K562 (cell line): ENCODE measurements around the gene FIGNL1. TPM values are rescaled to one million over a fixed set of nuclear protein-coding genes. Genes with fewer than 3 reads are reported as not detected.

Experiments used
- ATAC-seq: fragments of 200-7000 bp; cut with Tn5 transposase; 3 replicates; pipeline ENCODE4 v1.9.1; 2020; ENCODE audit warnings: moderate library complexity
- BruUV-seq: library from RNA; stranded (reverse); fragments of 400-500 nt; replicated peaks from 2 replicates; lab custom pipeline; 2021; lab: Mats Ljungman, UMichigan
- CTCF ChIA-PET: fragments of 300-600 bp; formaldehyde crosslinking; extraction: SDS; loops from one replicate; lab custom pipeline; 2021; ENCODE audit warnings: low intra/inter-chr PET ratio; lab: Yijun Ruan, JAX
- POLR2A ChIA-PET: fragments of 300-600, 350-650 bp; sonication (Branson Sonifier 250); formaldehyde crosslinking; extraction: SDS; loops from one replicate; lab custom pipeline; 2021; ENCODE audit warnings: antibody characterized with exemption, inconsistent platforms; lab: Yijun Ruan, JAX
- DNase-seq, 4 experiments: peaks; one replicate each; pipeline versions ENCODE4 v3.0.0 to v3.0.0-alpha.2; 2011 to 2018; ENCODE audit warnings: low spot score in 3 of 4, mixed read lengths in 3 of 4; ENCODE audit errors: extremely low read depth in 1 of 4
- FAIRE-seq: peaks from 2 replicates; lab custom pipeline; 2011; peaks lifted over from hg19 to GRCh38; lab: Jason Lieb, UNC
- H2AFZ ChIP-seq: 2 replicates; pipeline ENCODE4 v1.6.0; 2011; ENCODE audit warnings: low read depth, low read length, control low read depth, inconsistent platforms
- H3K27ac ChIP-seq: fragments of 200-600 bp; 3 replicates; pipeline ENCODE4 v1.8.0; 2011; ENCODE audit warnings: low read depth, mild to moderate bottlenecking, control low read depth, inconsistent platforms, low read length, moderate library complexity, mixed read lengths; ENCODE audit errors: extremely low read depth
- H3K27me3 ChIP-seq, 2 experiments: fragments of 300-600 bp in 1 of 2; 2 replicates in 1 of 2; 3 replicates in 1 of 2; pipeline versions ENCODE4 v1.6.0 to v1.8.0; 2011; ENCODE audit warnings: inconsistent platforms in 2 of 2, low read length in 2 of 2, mild to moderate bottlenecking in 1 of 2, mixed read lengths in 1 of 2, moderate library complexity in 1 of 2; ENCODE audit not compliant: control insufficient read depth in 2 of 2, insufficient read depth in 2 of 2
- H3K36me3 ChIP-seq: fragments of 300-600 bp; 3 replicates; pipeline ENCODE4 v1.8.0; 2011; ENCODE audit warnings: mild to moderate bottlenecking, low read length, inconsistent platforms; ENCODE audit not compliant: control insufficient read depth, insufficient read depth
- H3K4me1 ChIP-seq, 2 experiments: fragments of 200-600 bp in 1 of 2; replicated peaks in 1 of 2; 2 replicates in 1 of 2; 3 replicates in 1 of 2; pipeline versions ENCODE4 v1.5.1 to v1.8.0; 2011; ENCODE audit warnings: inconsistent platforms in 2 of 2, low read length in 2 of 2, mild to moderate bottlenecking in 1 of 2, mixed read lengths in 1 of 2, moderate library complexity in 1 of 2; ENCODE audit not compliant: control insufficient read depth in 2 of 2, insufficient read depth in 2 of 2
- H3K4me2 ChIP-seq: 2 replicates; pipeline ENCODE4 v1.6.1; 2011; ENCODE audit warnings: low read length, control low read depth, inconsistent platforms, mixed read lengths; ENCODE audit not compliant: insufficient read depth
- H3K4me3 ChIP-seq: fragments of 200-600 bp; sonication (generic), shearing (Covaris generic); 2 replicates; pipeline ENCODE4 v1.5.1; 2016; ENCODE audit warnings: control low read depth, inconsistent platforms
- H3K79me2 ChIP-seq: fragments of 200-600 bp; 3 replicates; pipeline ENCODE4 v1.8.0; 2011; ENCODE audit warnings: low read length, inconsistent platforms; ENCODE audit not compliant: control insufficient read depth, insufficient read depth
- H3K9ac ChIP-seq, 2 experiments: 2 replicates each; pipeline versions ENCODE4 v1.6.0 to v1.6.1; 2011; ENCODE audit warnings: low read depth in 2 of 2, low read length in 2 of 2, control low read depth in 1 of 2, inconsistent platforms in 1 of 2, mild to moderate bottlenecking in 1 of 2, mixed read lengths in 1 of 2; ENCODE audit not compliant: insufficient read depth in 1 of 2
- H3K9me1 ChIP-seq: one replicate; pipeline ENCODE4 v1.6.0; 2011; ENCODE audit warnings: inconsistent platforms, mild to moderate bottlenecking, low read length, moderate library complexity; ENCODE audit not compliant: control insufficient read depth, insufficient read depth
- H3K9me3 ChIP-seq: replicated peaks from 2 replicates; pipeline ENCODE4 v1.5.1; 2011; ENCODE audit warnings: low read depth, low read length, inconsistent platforms; ENCODE audit not compliant: control insufficient read depth, insufficient read depth
- H4K20me1 ChIP-seq: replicated peaks from 2 replicates; pipeline ENCODE4 v1.6.1; 2011; ENCODE audit warnings: low read length, inconsistent platforms, mixed read lengths; ENCODE audit not compliant: control insufficient read depth, insufficient read depth
- EZH2 ChIP-seq: IDR thresholded peaks from 2 replicates; pipeline ENCODE4 v1.6.1; 2012; ENCODE audit warnings: low read depth, mild to moderate bottlenecking, inconsistent platforms, low read length, borderline replicate concordance
- TCF3 ChIP-seq: sonication (generic); formaldehyde crosslinking; IDR thresholded peaks from 2 replicates; pipeline ENCODE4 v1.4.0; 2020; ENCODE audit warnings: mild to moderate bottlenecking, missing genetic modification reagents
- TCF7L2 ChIP-seq: fragments of 150-350 bp; IDR thresholded peaks from 2 replicates; pipeline ENCODE4 v1.6.1; 2016; ENCODE audit warnings: low read depth, mild to moderate bottlenecking, low read length, moderate library complexity
- TEAD4 ChIP-seq, 2 experiments: sonication (generic) in 1 of 2; formaldehyde crosslinking in 1 of 2; IDR thresholded peaks; 2 replicates each; pipeline versions ENCODE4 v1.6.1 to v1.8.0; 2012 to 2022; ENCODE audit warnings: borderline replicate concordance in 1 of 2, inconsistent platforms in 1 of 2, low read length in 1 of 2, mild to moderate bottlenecking in 1 of 2, missing genetic modification reagents in 1 of 2
- ZNF133 ChIP-seq: fragments of 250-450 bp; sonication (Bioruptor Pico); IDR thresholded peaks from 2 replicates; pipeline ENCODE4 v1.4.0; 2020; ENCODE audit warnings: mild to moderate bottlenecking
- WGBS: fragments of 100-300 bp; shearing (Covaris generic); methylation state at CpG from one replicate; pipeline ENCODE4 v1.1.6; 2016; ENCODE audit warnings: low coverage, mixed read lengths; ENCODE audit not compliant: insufficient coverage; ENCODE audit errors: missing lambda C conversion rate; 5-methylcytosine and 5-hydroxymethylcytosine counted together
- in situ Hi-C: fragments of 300-500 bp; cut with MboI; formaldehyde crosslinking; loops from 4 replicates; pipeline ENCODE4 v1.15.0; 2018; ENCODE audit warnings: inconsistent platforms, mixed read lengths
- intact Hi-C: fragments of 100-400 bp; cut with micrococcal nuclease; formaldehyde crosslinking; loops from 2 replicates; pipeline ENCODE4 v1.14.2; 2022
- polyA plus RNA-seq, 8 experiments: library from polyadenylated mRNA; depleted of rRNA in 4 of 8; stranded (reverse) in 5 of 8; unstranded in 3 of 8; fragments of >200 nt; fragmentation: Nextera tagmentation in 2 of 8; fragmentation: Illumina TruSeq in 1 of 8; extraction: Ambion mirVana in 2 of 8; extraction: Trizol in 1 of 8; gene quantifications; 2 replicates each; pipeline versions ENCODE4 v1.2.1 to v1.2.3, GENCODE V29; 2011 to 2014; ENCODE audit warnings: inconsistent platforms in 1 of 8, missing spikeins in 1 of 8
- total RNA-seq, 7 experiments: library from RNA; depleted of rRNA in 6 of 7; stranded (reverse); fragments of >200 nt in 6 of 7; fragmentation: Illumina TruSeq in 2 of 7; extraction: Trizol in 2 of 7; gene quantifications; 2 replicates each; pipeline versions ENCODE4 v1.2.1 to v1.2.3, GENCODE V29; 2011 to 2021; ENCODE audit warnings: low replicate concordance in 1 of 7

The FIGNL1 gene
- total and polyA plus RNA-seq, 9 of the 15 experiments (the other 6 are each of a cell fraction or from before 2014, with no cell fraction given): 15.5 to 48.3 (median 27.6) TPM

DNA sequence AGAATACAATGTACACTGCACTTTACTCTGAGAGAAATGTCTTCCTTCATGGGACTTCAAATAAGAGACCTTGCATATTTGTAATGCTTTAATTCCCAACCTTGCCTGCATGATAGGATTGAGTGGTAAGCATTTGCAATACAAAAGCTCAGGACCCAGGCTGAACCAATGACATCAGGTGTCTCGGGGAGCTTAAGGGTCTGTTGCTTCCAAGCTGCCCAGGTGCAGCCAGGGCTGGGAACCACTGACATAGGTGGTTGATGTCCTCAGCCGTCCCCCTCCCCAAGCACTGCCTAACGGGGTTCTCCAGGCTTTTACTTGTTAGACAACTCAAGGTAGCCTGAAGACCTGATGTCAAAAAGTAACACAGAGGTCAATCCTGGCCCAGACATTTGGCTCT lies 29.1 kb downstream of the FIGNL1 start:
- no peak overlapping the region for H3K27ac ChIP-seq
- BruUV-seq: no TSS peak
- H2AFZ ChIP-seq: no peak overlapping the region
- no peak overlapping the region for H3K4me2 ChIP-seq
- ChIA-PET POLR2A (interaction anchor here (0.6 to 1.0 kb wide), 3 partner anchors 8 to 464 kb away, joined by 3 read pairs; no protein-coding TSS in a partner anchor), CTCF (no interaction called here)
- peaks cover 0 to 2% of the 10 kb centered on the region in 2 experiments; a peak in 1 of 5 replicates for H3K27me3 ChIP-seq
- H3K9ac ChIP-seq: 0 out of 4 replicates have a peak overlapping the region, but pooled peaks of 1 of the 2 experiments have one; percentile 38
- H3K9me1 ChIP-seq: no peaks in the 10 kb centered on the region
- 9% methylated on average over 3 of the region's 3 CpGs for WGBS
- H3K36me3 ChIP-seq: no peaks in the 10 kb centered on the region
- DNase-seq (no peak), ATAC-seq (no peak), FAIRE-seq (no peak)
- peaks cover 0 to 2% of the 10 kb centered on the region in 2 experiments; a peak in 1 of 5 replicates for H3K4me1 ChIP-seq
- TF ChIP-seq TEAD4 (IDR thresholded peaks at IDR 0.05; ENCODE audit: low read length): no peak
- TF ChIP-seq TEAD4 (CRISPR knock-in tag; IDR thresholded peaks at IDR 0.05; ENCODE audit: borderline replicate concordance): no peak
- no peak for TF ChIP-seq TCF7L2
- no peak for TF ChIP-seq EZH2
- no peak for TF ChIP-seq TCF3
- no peak for TF ChIP-seq ZNF133 (CRISPR knock-in tag)
- H3K4me3 ChIP-seq: no peak overlapping the region
- in situ Hi-C loops: no loop called here
- H4K20me1 ChIP-seq: 0 out of 2 replicates have a peak, but pooled peaks cover 4% of the 10 kb centered on the region
- no peaks in the 10 kb centered on the region for H3K9me3 ChIP-seq
- intact Hi-C loops: no loop called here
- H3K79me2 ChIP-seq: no peaks in the 10 kb centered on the region
